H9 (cell line): ENCODE data around the gene RAB27B. TPM values are rescaled to one million over a fixed set of nuclear protein-coding genes. Genes with fewer than 3 reads are reported as not detected.

Experiments used
- DNase-seq: peaks from one replicate; pipeline ENCODE4 v3.0.0-alpha.2; 2017
- H2AFZ ChIP-seq: one replicate; pipeline ENCODE4 v1.6.1; 2013; ENCODE audit warnings: mild to moderate bottlenecking, low read length, control low read depth, moderate library complexity
- H2AK5ac ChIP-seq: 2 replicates; pipeline ENCODE4 v1.6.1; 2013; ENCODE audit warnings: low read length, control low read depth, mixed read lengths; ENCODE audit not compliant: insufficient read length
- H2BK120ac ChIP-seq: one replicate; pipeline ENCODE4 v1.6.1; 2013; ENCODE audit warnings: low read depth, mild to moderate bottlenecking, low read length, control low read depth, inconsistent platforms; ENCODE audit not compliant: poor library complexity, severe bottlenecking
- H2BK12ac ChIP-seq: 2 replicates; pipeline ENCODE4 v1.6.1; 2013; ENCODE audit warnings: low read length, control low read depth, mixed read lengths, low read depth; ENCODE audit not compliant: insufficient read length
- H2BK15ac ChIP-seq: 2 replicates; pipeline ENCODE4 v1.6.1; 2013; ENCODE audit warnings: low read depth, low read length, control low read depth
- H2BK20ac ChIP-seq: one replicate; pipeline ENCODE4 v1.6.1; 2013; ENCODE audit warnings: low read depth, mild to moderate bottlenecking, low read length, control low read depth, inconsistent platforms; ENCODE audit not compliant: poor library complexity, severe bottlenecking
- H2BK5ac ChIP-seq: 2 replicates; pipeline ENCODE4 v1.6.1; 2013; ENCODE audit warnings: low read length, control low read depth, mixed read lengths; ENCODE audit not compliant: insufficient read length
- H3K14ac ChIP-seq: 2 replicates; pipeline ENCODE4 v1.6.1; 2013; ENCODE audit warnings: low read length, control low read depth; ENCODE audit not compliant: insufficient read depth
- H3K18ac ChIP-seq: 2 replicates; pipeline ENCODE4 v1.6.1; 2013; ENCODE audit warnings: low read depth, mild to moderate bottlenecking, mixed read lengths, low read length, control low read depth; ENCODE audit not compliant: insufficient read length
- H3K23ac ChIP-seq: 2 replicates; pipeline ENCODE4 v1.6.1; 2013; ENCODE audit warnings: low read length, control low read depth, mixed read lengths, low read depth; ENCODE audit not compliant: insufficient read length
- H3K23me2 ChIP-seq: 2 replicates; pipeline ENCODE4 v1.6.1; 2013; ENCODE audit warnings: low read depth, mild to moderate bottlenecking, mixed read lengths, low read length, control low read depth; ENCODE audit not compliant: insufficient read length, poor library complexity, severe bottlenecking
- H3K27ac ChIP-seq: 2 replicates; pipeline ENCODE4 v1.5.1; 2013; ENCODE audit warnings: low read length, control low read depth, mixed read lengths, low read depth; ENCODE audit not compliant: insufficient read length
- H3K27me3 ChIP-seq: 2 replicates; pipeline ENCODE4 v1.6.1; 2013; ENCODE audit warnings: low read length, control low read depth, inconsistent platforms; ENCODE audit not compliant: insufficient read depth
- H3K4ac ChIP-seq: 2 replicates; pipeline ENCODE4 v1.6.1; 2013; ENCODE audit warnings: low read depth, mild to moderate bottlenecking, control low read depth, inconsistent platforms, low read length, moderate library complexity
- H3K4me1 ChIP-seq: 2 replicates; pipeline ENCODE4 v1.6.1; 2013; ENCODE audit warnings: low read length, control low read depth, inconsistent platforms; ENCODE audit not compliant: insufficient read depth
- H3K4me2 ChIP-seq: 2 replicates; pipeline ENCODE4 v1.6.1; 2013; ENCODE audit warnings: low read length, control low read depth, mixed read lengths; ENCODE audit not compliant: insufficient read length, insufficient read depth
- H3K56ac ChIP-seq: 2 replicates; pipeline ENCODE4 v1.6.1; 2013; ENCODE audit warnings: low read depth, mild to moderate bottlenecking, mixed read lengths, low read length, control low read depth; ENCODE audit not compliant: insufficient read length
- H3K79me1 ChIP-seq: 2 replicates; pipeline ENCODE4 v1.6.1; 2013; ENCODE audit warnings: low read depth, mild to moderate bottlenecking, moderate library complexity, low read length, control low read depth, inconsistent platforms; ENCODE audit not compliant: insufficient read depth, poor library complexity, severe bottlenecking
- H3K79me2 ChIP-seq: 2 replicates; pipeline ENCODE4 v1.6.1; 2013; ENCODE audit warnings: low read length, control low read depth, inconsistent platforms; ENCODE audit not compliant: insufficient read depth
- H3K9ac ChIP-seq: 2 replicates; pipeline ENCODE4 v1.6.1; 2013; ENCODE audit warnings: low read length, control low read depth, mixed read lengths; ENCODE audit not compliant: insufficient read length; ENCODE audit errors: extremely low read depth
- H3K9me3 ChIP-seq: one replicate; pipeline ENCODE4 v1.6.1; 2013; ENCODE audit warnings: low read depth, low read length, inconsistent platforms; ENCODE audit not compliant: control insufficient read depth
- H3T11ph ChIP-seq: one replicate; pipeline ENCODE4 v1.6.1; 2013; ENCODE audit warnings: mild to moderate bottlenecking, low read length, control low read depth, inconsistent platforms
- H4K20me1 ChIP-seq: one replicate; pipeline ENCODE4 v1.6.1; 2013; ENCODE audit not compliant: control insufficient read depth, insufficient read length, insufficient read depth
- H4K5ac ChIP-seq: 2 replicates; pipeline ENCODE4 v1.6.1; 2013; ENCODE audit warnings: low read depth, mild to moderate bottlenecking, mixed read lengths, low read length, control low read depth; ENCODE audit not compliant: insufficient read length
- H4K8ac ChIP-seq: replicated peaks from 2 replicates; pipeline ENCODE4 v1.6.1; 2013; ENCODE audit warnings: low read length, control low read depth, mixed read lengths, low read depth; ENCODE audit not compliant: insufficient read length
- H4K91ac ChIP-seq: 2 replicates; pipeline ENCODE4 v1.6.1; 2013; ENCODE audit warnings: low read depth, mild to moderate bottlenecking, moderate library complexity, mixed read lengths, low read length, control low read depth; ENCODE audit not compliant: insufficient read length
- H3K27ac Mint-ChIP-seq, 3 experiments: 2 replicates in 2 of 3; 3 replicates in 1 of 3; pipeline ENCODE4 v1.8.0; 2020 to 2021; ENCODE audit warnings: mixed read lengths in 3 of 3, mild to moderate bottlenecking in 1 of 3, moderate library complexity in 1 of 3
- H3K27me3 Mint-ChIP-seq: 2 replicates; pipeline ENCODE4 v1.8.0; 2021; ENCODE audit warnings: low read depth, mild to moderate bottlenecking, moderate library complexity, mixed read lengths
- H3K36me3 Mint-ChIP-seq, 3 experiments: 2 replicates in 2 of 3; 3 replicates in 1 of 3; pipeline ENCODE4 v1.8.0; 2020 to 2021; ENCODE audit warnings: low read depth in 3 of 3, mixed read lengths in 3 of 3; ENCODE audit not compliant: insufficient read depth in 1 of 3
- H3K4me1 Mint-ChIP-seq, 2 experiments: 2 replicates each; pipeline ENCODE4 v1.8.0; 2020; ENCODE audit warnings: mixed read lengths in 2 of 2
- H3K4me3 Mint-ChIP-seq, 2 experiments: 2 replicates in 1 of 2; 3 replicates in 1 of 2; pipeline ENCODE4 v1.8.0; 2020 to 2021; ENCODE audit warnings: mild to moderate bottlenecking in 2 of 2, mixed read lengths in 2 of 2, moderate library complexity in 1 of 2
- H3K9me3 Mint-ChIP-seq, 2 experiments: 2 replicates in 1 of 2; 3 replicates in 1 of 2; pipeline ENCODE4 v1.8.0; 2020; ENCODE audit warnings: mild to moderate bottlenecking in 2 of 2, mixed read lengths in 2 of 2, moderate library complexity in 1 of 2
- CTCF ChIP-seq: fragments of 200-600 bp; sonication (generic); conservative IDR thresholded peaks from 3 replicates; pipeline ENCODE4 v1.8.0; 2021; ENCODE audit warnings: antibody characterized with exemption, mild to moderate bottlenecking
- WGBS: extraction: QIAGEN DNeasy Blood & Tissue Kit; methylation state at CpG from one replicate; pipeline ENCODE4 v1.1.7; 2013; ENCODE audit warnings: missing lambda C conversion rate, low lambda C conversion rate, mixed read lengths; ENCODE audit not compliant: insufficient read length; ENCODE audit errors: extremely low coverage; 5-methylcytosine and 5-hydroxymethylcytosine counted together
- total RNA-seq: library from RNA; stranded (reverse); gene quantifications from 2 replicates; pipeline ENCODE4 v1.2.1, GENCODE V29; 2021

RAB27B gene
- total RNA-seq, 1 experiment from 2014 or later = 0.15 TPM

- H3K4me3 Mint-ChIP-seq = no peak overlapping the region
- H3K14ac ChIP-seq = no peak overlapping the region
- no peak overlapping the region for H3K18ac ChIP-seq
- H2BK12ac ChIP-seq = no peak overlapping the region
- H3K79me2 ChIP-seq = no peaks in the 10 kb centered on the region
- no peak overlapping the region for H3K56ac ChIP-seq
- no peak overlapping the region for H3K23ac ChIP-seq
- H3K4me1 Mint-ChIP-seq = no peaks in the 10 kb centered on the region
- H3K27me3 Mint-ChIP-seq = no peaks in the 10 kb centered on the region
- peaks cover 0 to 2% of the 10 kb centered on the region in 2 experiments; a peak in 1 of 5 replicates for H3K9me3 Mint-ChIP-seq
- no peak overlapping the region for H4K91ac ChIP-seq
- H3K79me1 ChIP-seq = no peaks in the 10 kb centered on the region
- H4K20me1 ChIP-seq = no peaks in the 10 kb centered on the region
- TF ChIP-seq CTCF = no peak
- no peaks in the 10 kb centered on the region for H3K36me3 Mint-ChIP-seq
- H4K5ac ChIP-seq = no peak overlapping the region
- H2AFZ ChIP-seq = no peak overlapping the region
- H3K27me3 ChIP-seq = no peaks in the 10 kb centered on the region; the same call in 1 of the 2 replicates
- DNase-seq = no peak
- H3K9me3 ChIP-seq = no peaks in the 10 kb centered on the region
- no peak overlapping the region for H3K27ac Mint-ChIP-seq
- H2AK5ac ChIP-seq = no peak overlapping the region
- no peak overlapping the region for H3K9ac ChIP-seq
- no peak overlapping the region for H3K4ac ChIP-seq
- no peaks in the 10 kb centered on the region for H3K4me1 ChIP-seq
- no peak overlapping the region for H2BK5ac ChIP-seq
- no peaks in the 10 kb centered on the region for H3K23me2 ChIP-seq
- no peak overlapping the region for H3K4me2 ChIP-seq
- no CpG with 5 or more reads among the region's 1 CpG for WGBS
- no peak overlapping the region for H3K27ac ChIP-seq
- no peak overlapping the region for H2BK15ac ChIP-seq
- no peak overlapping the region for H4K8ac ChIP-seq
- no peak overlapping the region for H2BK20ac ChIP-seq
- no peak overlapping the region for H3T11ph ChIP-seq
- H2BK120ac ChIP-seq = no peak overlapping the region
Measured at GRCh38 chr18:54783139-54783538, 45.1 kb upstream of the RAB27B start.
